HCT116 (cell line): Measurements from ENCODE around the gene LSM10. TPM values are rescaled to one million over a fixed set of nuclear protein-coding genes. Genes with fewer than 3 reads are reported as not detected.

Experiments used
- ATAC-seq: fragments of 200-7000 bp; cut with Tn5 transposase; 2 replicates; pipeline ENCODE4 v1.9.1; 2020; ENCODE audit warnings: mild to moderate bottlenecking, moderate library complexity
- BruUV-seq: library from RNA; stranded (reverse); fragments of 400-500 nt; replicated peaks from 2 replicates; lab custom pipeline; 2021; lab: Mats Ljungman, UMichigan
- CTCF ChIA-PET: fragments of 300-600 bp; sonication (Branson Sonifier 250); formaldehyde crosslinking; loops from one replicate; lab custom pipeline; 2021; ENCODE audit warnings: antibody characterized with exemption; lab: Charles Lee
- POLR2A ChIA-PET: fragments of 300-600, 350-600 bp; sonication (Branson Sonifier 250); formaldehyde crosslinking; loops from one replicate; lab custom pipeline; 2021; ENCODE audit warnings: antibody characterized with exemption; lab: Charles Lee
- RAD21 ChIA-PET, 2 experiments: fragments of 300-600 bp; sonication (Branson Sonifier 250); formaldehyde crosslinking; loops; one replicate each; lab custom pipeline; 2023; ENCODE audit warnings: low total read pairs in 2 of 2; ENCODE audit not compliant: uncharacterized antibody in 2 of 2, unreplicated experiment in 2 of 2, low non-redundant PET in 1 of 2; lab: Charles Lee
- DNase-seq: peaks from one replicate; pipeline ENCODE4 v3.0.0-alpha.2; 2010; ENCODE audit warnings: low read depth, low spot score
- H2AFZ ChIP-seq: fragments of 200-600 bp; shearing (Covaris generic), sonication (generic); 2 replicates; pipeline ENCODE4 v1.6.1; 2017; ENCODE audit warnings: low read depth, mixed run types, mixed read lengths, antibody characterized with exemption, low read length; ENCODE audit not compliant: poor library complexity, severe bottlenecking
- H3K27ac ChIP-seq: 2 replicates; pipeline ENCODE4 v1.5.1; 2012; ENCODE audit warnings: low read depth, low read length
- H3K27me3 ChIP-seq: fragments of 200-600 bp; sonication (generic); 2 replicates; pipeline ENCODE4 v1.6.1; 2016; ENCODE audit warnings: mixed run types, low read length, mixed read lengths; ENCODE audit not compliant: insufficient read depth
- H3K36me3 ChIP-seq, 2 experiments: fragments of 200-500 bp in 1 of 2; fragments of 200-600 bp in 1 of 2; sonication (Bioruptor generic) in 1 of 2; sonication (generic) in 1 of 2; 2 replicates each; pipeline versions ENCODE4 v1.5.1 to v1.6.1; 2014 to 2016; ENCODE audit warnings: low read length in 2 of 2, inconsistent platforms in 1 of 2, mixed read lengths in 1 of 2, mixed run types in 1 of 2; ENCODE audit not compliant: insufficient read depth in 2 of 2, control insufficient read depth in 1 of 2
- H3K4me1 ChIP-seq, 2 experiments: fragments of 200-600 bp in 1 of 2; sonication (generic) in 1 of 2; 2 replicates each; pipeline versions ENCODE4 v1.5.1 to v1.6.1; 2012 to 2017; ENCODE audit warnings: low read length in 2 of 2, inconsistent platforms in 1 of 2, mild to moderate bottlenecking in 1 of 2, mixed read lengths in 1 of 2, mixed run types in 1 of 2, moderate library complexity in 1 of 2; ENCODE audit not compliant: insufficient read depth in 2 of 2, control insufficient read depth in 1 of 2
- H3K4me2 ChIP-seq: fragments of 200-600 bp; sonication (generic); 2 replicates; pipeline ENCODE4 v1.6.1; 2017; ENCODE audit warnings: mixed run types, low read length, mixed read lengths
- H3K4me3 ChIP-seq, 2 experiments: fragments of 200-600 bp in 1 of 2; sonication (generic) in 1 of 2; replicated peaks in 1 of 2; 2 replicates each; pipeline ENCODE4 v1.5.1; 2011 to 2016; ENCODE audit warnings: low read length in 2 of 2, control low read depth in 1 of 2, low read depth in 1 of 2, mild to moderate bottlenecking in 1 of 2, mixed read lengths in 1 of 2, mixed run types in 1 of 2
- H3K79me2 ChIP-seq: fragments of 200-600 bp; sonication (generic); 2 replicates; pipeline ENCODE4 v1.6.1; 2017; ENCODE audit warnings: mild to moderate bottlenecking, mixed run types, low read length, moderate library complexity, mixed read lengths; ENCODE audit not compliant: insufficient read depth
- H3K9ac ChIP-seq: fragments of 200-600 bp; sonication (generic); 2 replicates; pipeline ENCODE4 v1.6.1; 2016; ENCODE audit warnings: low read length, mixed read lengths
- H3K9me2 ChIP-seq: fragments of 200-600 bp; sonication (generic), shearing (Covaris generic); 2 replicates; pipeline ENCODE4 v1.6.1; 2017; ENCODE audit warnings: mixed run types, mild to moderate bottlenecking, moderate library complexity; ENCODE audit not compliant: insufficient read depth
- H3K9me3 ChIP-seq, 2 experiments: fragments of 200-500 bp in 1 of 2; fragments of 200-600 bp in 1 of 2; sonication (Bioruptor generic) in 1 of 2; sonication (generic) in 1 of 2; 2 replicates each; pipeline ENCODE4 v1.6.1; 2014 to 2017; ENCODE audit warnings: low read length in 2 of 2, mixed read lengths in 2 of 2, inconsistent platforms in 1 of 2, low read depth in 1 of 2, mild to moderate bottlenecking in 1 of 2, mixed run types in 1 of 2, moderate library complexity in 1 of 2; ENCODE audit not compliant: control insufficient read depth in 1 of 2, insufficient read depth in 1 of 2
- H4K20me1 ChIP-seq: fragments of 200-600 bp; sonication (generic), shearing (Covaris generic); 2 replicates; pipeline ENCODE4 v1.6.1; 2017; ENCODE audit warnings: mixed run types, mild to moderate bottlenecking, moderate library complexity; ENCODE audit not compliant: insufficient read depth
- CBX3 ChIP-seq: IDR thresholded peaks from 2 replicates; pipeline ENCODE4 v1.6.1; 2012; ENCODE audit warnings: low read depth
- EGR1 ChIP-seq: IDR thresholded peaks from 2 replicates; pipeline ENCODE4 v1.6.1; 2012; ENCODE audit warnings: low read depth
- JUND ChIP-seq: IDR thresholded peaks from 2 replicates; pipeline ENCODE4 v1.6.1; 2012
- POLR2A ChIP-seq: IDR thresholded peaks from 2 replicates; pipeline ENCODE4 v1.7.0; 2011; ENCODE audit warnings: borderline replicate concordance; ENCODE audit not compliant: insufficient read depth, insufficient read length; ENCODE audit errors: extremely low read depth
- RAD21 ChIP-seq: IDR thresholded peaks from 2 replicates; pipeline ENCODE4 v1.6.1; 2012; ENCODE audit warnings: low read depth, mild to moderate bottlenecking
- TCF7L2 ChIP-seq: IDR thresholded peaks from 2 replicates; pipeline ENCODE4 v1.7.0; 2011; ENCODE audit warnings: borderline replicate concordance, inconsistent platforms; ENCODE audit not compliant: insufficient read depth, insufficient read length; ENCODE audit errors: extremely low read depth
- YY1 ChIP-seq: IDR thresholded peaks from 2 replicates; pipeline ENCODE4 v1.6.1; 2011; ENCODE audit warnings: low read length, low read depth, moderate library complexity, mild to moderate bottlenecking; ENCODE audit not compliant: insufficient replicate concordance; ENCODE audit errors: extremely low read depth
- ZBTB33 ChIP-seq: IDR thresholded peaks from 2 replicates; pipeline ENCODE4 v1.6.1; 2011; ENCODE audit warnings: mild to moderate bottlenecking, low read length, moderate library complexity; ENCODE audit not compliant: insufficient replicate concordance; ENCODE audit errors: extremely low read depth
- ZNF274 ChIP-seq: fragments of 200-500 bp; sonication (Bioruptor generic); IDR thresholded peaks from 2 replicates; pipeline ENCODE4 v1.6.1; 2014; ENCODE audit warnings: mild to moderate bottlenecking, low read depth, low read length, inconsistent platforms
- intact Hi-C: fragments of 100-400 bp; cut with micrococcal nuclease; formaldehyde crosslinking; loops from 2 replicates; pipeline ENCODE4 v1.10.0; 2022
- total RNA-seq: library from RNA; stranded (reverse); gene quantifications from one replicate; pipeline ENCODE4 v1.2.1, GENCODE V29; 2021; ENCODE audit not compliant: unreplicated experiment

The LSM10 gene
- total RNA-seq, 1 experiment from 2014 or later: 49.5 TPM

- Histone ChIP-seq H3K4me3 (no peak overlapping the region), H3K27me3 (no peaks in the 10 kb centered on the region), H3K27ac (no peak overlapping the region), H3K36me3 (peaks cover 14 to 28% of the 10 kb centered on the region in 2 experiments; a peak in 3 of 4 replicates), H3K4me1 (peaks cover 17 to 29% of the 10 kb centered on the region in 2 experiments), H4K20me1 (no peaks in the 10 kb centered on the region), H3K9me2 (no peaks in the 10 kb centered on the region), H3K9me3 (no peaks in the 10 kb centered on the region), H3K9ac (no peak overlapping the region), H3K79me2 (peaks cover 13% of the 10 kb centered on the region; the same call in 1 of the 2 replicates), H2AFZ (no peak overlapping the region), H3K4me2 (no peak overlapping the region)
- CTCF ChIA-PET: no interaction called here
- TF ChIP-seq JUND (no peak), TCF7L2 (no peak), YY1 (no peak), ZNF274 (no peak), CBX3 (no peak)
- RAD21 ChIA-PET: no interaction called here
- ATAC-seq: no peak
- intact Hi-C loops: no loop called here
- BruUV-seq: no TSS peak
- no peak for DNase-seq
- POLR2A ChIA-PET: interaction anchor here (1.2 kb wide), 1 partner anchor 11 kb away, joined by 4 read pairs; no protein-coding TSS in a partner anchor
Observed at GRCh38 chr1:36390411-36390810, 7.3 kb downstream of the LSM10 start.

GRCh38 chr1:36389999-36390398, 7.7 kb downstream of the LSM10 start:
- Histone ChIP-seq H3K27me3 (no peaks in the 10 kb centered on the region), H3K4me1 (peaks cover 13 to 25% of the 10 kb centered on the region in 2 experiments), H3K36me3 (peaks cover 14 to 28% of the 10 kb centered on the region in 2 experiments; a peak in 3 of 4 replicates), H3K4me3 (no peak overlapping the region), H3K4me2 (no peak overlapping the region), H3K9me3 (no peaks in the 10 kb centered on the region), H4K20me1 (no peaks in the 10 kb centered on the region), H3K9me2 (no peaks in the 10 kb centered on the region), H2AFZ (no peak overlapping the region), H3K79me2 (peaks cover 13% of the 10 kb centered on the region), H3K27ac (no peak overlapping the region), H3K9ac (no peak overlapping the region)
- no TSS peak for BruUV-seq
- DNase-seq (no peak), ATAC-seq (no peak)
- TF ChIP-seq EGR1 (no peak), ZBTB33 (no peak), POLR2A (no peak), RAD21 (no peak)
- ChIA-PET CTCF (no interaction called here), RAD21 (no interaction called here), POLR2A (interaction anchor here (1.2 to 5.5 kb wide), 2 partner anchors 10 to 11 kb away, joined by 4 to 219 read pairs; partner anchors contain the start of gene LSM10)
- intact Hi-C loops: loop anchor here (10.0 kb wide), 1 partner anchor 235 kb away; the partner anchor contains the start of gene MAP7D1
